Keratinocyte (primary cell): ENCODE data around the gene VPS9D1. TPM values are rescaled to one million over a fixed set of nuclear protein-coding genes. Genes with fewer than 3 reads are reported as not detected.

Source experiments
- DNase-seq: peaks from one replicate; pipeline ENCODE4 v3.0.0-alpha.2; 2011; ENCODE audit warnings: low read depth, missing footprints, low spot score
- FAIRE-seq: peaks from 2 replicates; lab custom pipeline; 2011; peaks lifted over from hg19 to GRCh38; lab: Jason Lieb, UNC
- H2AFZ ChIP-seq: 2 replicates; pipeline ENCODE4 v1.6.0; 2012; ENCODE audit warnings: low read length, control low read depth, inconsistent platforms; ENCODE audit not compliant: control insufficient read depth
- H3K27ac ChIP-seq: 2 replicates; pipeline ENCODE4 v1.5.1; 2011; ENCODE audit warnings: low read length; ENCODE audit not compliant: control insufficient read depth, insufficient read depth
- H3K27me3 ChIP-seq: 3 replicates; pipeline ENCODE4 v1.6.0; 2011; ENCODE audit warnings: low read length; ENCODE audit not compliant: control insufficient read depth, insufficient read depth; ENCODE audit errors: extremely low read depth
- H3K36me3 ChIP-seq, 2 experiments: 2 replicates in 1 of 2; 3 replicates in 1 of 2; pipeline ENCODE4 v1.5.1; 2011; ENCODE audit warnings: low read length in 2 of 2, mild to moderate bottlenecking in 1 of 2; ENCODE audit not compliant: control insufficient read depth in 2 of 2, insufficient read depth in 2 of 2; ENCODE audit errors: extremely low read depth in 1 of 2
- H3K4me1 ChIP-seq: 3 replicates; pipeline ENCODE4 v1.5.1; 2011; ENCODE audit warnings: low read length; ENCODE audit not compliant: control insufficient read depth, insufficient read depth; ENCODE audit errors: extremely low read depth
- H3K4me2 ChIP-seq: 3 replicates; pipeline ENCODE4 v1.6.0; 2011; ENCODE audit warnings: low read depth, low read length; ENCODE audit not compliant: control insufficient read depth, insufficient read depth; ENCODE audit errors: extremely low read depth
- H3K4me3 ChIP-seq, 3 experiments: fragments of 200-600 bp in 1 of 3; sonication (generic) in 1 of 3; 2 replicates in 2 of 3; 3 replicates in 1 of 3; pipeline ENCODE4 v1.5.1; 2011 to 2016; ENCODE audit warnings: low read length in 3 of 3, mild to moderate bottlenecking in 3 of 3, control low read depth in 2 of 3, inconsistent platforms in 1 of 3, low read depth in 1 of 3, mixed read lengths in 1 of 3, mixed run types in 1 of 3, moderate library complexity in 1 of 3; ENCODE audit not compliant: control insufficient read depth in 2 of 3, insufficient read depth in 2 of 3; ENCODE audit errors: extremely low read depth in 1 of 3
- H3K79me2 ChIP-seq: 2 replicates; pipeline ENCODE4 v1.6.0; 2012; ENCODE audit warnings: low read length; ENCODE audit not compliant: control insufficient read depth, insufficient read depth
- H3K9ac ChIP-seq: 3 replicates; pipeline ENCODE4 v1.6.0; 2011; ENCODE audit warnings: low read length; ENCODE audit not compliant: control insufficient read depth, insufficient read depth; ENCODE audit errors: extremely low read depth
- H3K9me1 ChIP-seq: 3 replicates; pipeline ENCODE4 v1.6.0; 2011; ENCODE audit warnings: low read length; ENCODE audit not compliant: control insufficient read depth, insufficient read depth; ENCODE audit errors: extremely low read depth
- H3K9me3 ChIP-seq: 2 replicates; pipeline ENCODE4 v1.5.1; 2012; ENCODE audit warnings: low read depth, low read length; ENCODE audit not compliant: control insufficient read depth
- H4K20me1 ChIP-seq: 3 replicates; pipeline ENCODE4 v1.6.0; 2011; ENCODE audit warnings: low read length; ENCODE audit not compliant: control insufficient read depth, insufficient read depth; ENCODE audit errors: extremely low read depth
- CTCF ChIP-seq, 3 experiments: IDR thresholded peaks in 1 of 3; conservative IDR thresholded peaks in 1 of 3; optimal IDR thresholded peaks in 1 of 3; 2 replicates in 2 of 3; 3 replicates in 1 of 3; pipeline versions ENCODE3 to v1.5.1; 2011; ENCODE audit warnings: low read length in 3 of 3, mild to moderate bottlenecking in 3 of 3, moderate library complexity in 2 of 3, control low read depth in 1 of 3, inconsistent platforms in 1 of 3; ENCODE audit not compliant: insufficient read depth in 2 of 3; ENCODE audit errors: extremely low read depth in 1 of 3
- EZH2 ChIP-seq: IDR thresholded peaks from one replicate; pipeline ENCODE4 v1.6.1; 2012; ENCODE audit warnings: inconsistent platforms, mild to moderate bottlenecking, low read length, moderate library complexity
- dilution Hi-C: fragments of 300-500 bp; cut with MboI; formaldehyde crosslinking; loops from one replicate; pipeline ENCODE4 v1.7.0; 2020; ENCODE audit warnings: low sequenced_read_pairs; ENCODE audit not compliant: extremely low pct_ligation_motif_present
- polyA plus RNA-seq, 5 experiments: library from polyadenylated mRNA; depleted of rRNA in 3 of 5; stranded (reverse) in 3 of 5; stranded (forward) in 1 of 5; unstranded in 1 of 5; fragments of >200 nt; gene quantifications; 1 replicate in 1 of 5; 2 replicates in 3 of 5; 3 replicates in 1 of 5; pipeline versions ENCODE4 v1.2.1 to v1.2.3, GENCODE V29; 2011 to 2012; ENCODE audit warnings: missing spikeins in 2 of 5, low read depth in 1 of 5, low replicate concordance in 1 of 5

The VPS9D1 gene
- polyA plus RNA-seq, 1 donor (not counting 4 experiments of a cell fraction or from before 2014, with no cell fraction given) = 1.6 TPM

- Histone ChIP-seq H2AFZ (peak overlapping the region; percentile 83), H3K36me3 (peaks cover 0 to 1% of the 10 kb centered on the region in 2 experiments), H3K9me1 (no peaks in the 10 kb centered on the region), H3K4me1 (peaks cover 9% of the 10 kb centered on the region), H3K79me2 (no peaks in the 10 kb centered on the region), H3K27ac (no peak overlapping the region), H3K9me3 (no peaks in the 10 kb centered on the region), H3K4me3 (no peak overlapping the region), H4K20me1 (no peaks in the 10 kb centered on the region), H3K9ac (no peak overlapping the region), H3K4me2 (no peak overlapping the region), H3K27me3 (no peaks in the 10 kb centered on the region)
- no peak for DNase-seq
- FAIRE-seq = no peak
- dilution Hi-C loops = no loop called here
- TF ChIP-seq CTCF (optimal IDR thresholded peaks at IDR 0.05 in 1 of 3, IDR thresholded peaks at IDR 0.05 in 1 of 3, conservative IDR thresholded peaks at IDR 0.05 in 1 of 3; ENCODE audit: extremely low read depth in 1 of 3, insufficient read depth in 2 of 3, low read length in 3 of 3) (no peak), EZH2 (no peak)
Measured at GRCh38 chr16:89706518-89707260, 14.0 kb downstream of the VPS9D1 start.

- dilution Hi-C loops = no loop called here
- no peak overlapping the region for H3K4me2 ChIP-seq
Measured at GRCh38 chr16:89705006-89705405, 15.7 kb downstream of the VPS9D1 start.

More at GRCh38 chr16:89705006-89705405, 15.7 kb downstream of the VPS9D1 start:
- Histone ChIP-seq H2AFZ (no peak overlapping the region), H3K4me3 (no peak overlapping the region), H3K27ac (no peak overlapping the region), H3K9ac (no peak overlapping the region), H3K27me3 (no peaks in the 10 kb centered on the region), H3K4me1 (peaks cover 15% of the 10 kb centered on the region), H3K9me1 (no peaks in the 10 kb centered on the region), H3K9me3 (no peaks in the 10 kb centered on the region), H3K79me2 (no peaks in the 10 kb centered on the region), H3K36me3 (peaks cover 0 to 1% of the 10 kb centered on the region in 2 experiments), H4K20me1 (no peaks in the 10 kb centered on the region)
- no peak for DNase-seq
- FAIRE-seq = no peak
- TF ChIP-seq CTCF (optimal IDR thresholded peaks at IDR 0.05 in 1 of 3, IDR thresholded peaks at IDR 0.05 in 1 of 3, conservative IDR thresholded peaks at IDR 0.05 in 1 of 3; ENCODE audit: extremely low read depth in 1 of 3, insufficient read depth in 2 of 3, low read length in 3 of 3) (no peak), EZH2 (no peak)
